GM12864 (cell line): ENCODE results near the gene JSRP1.
A peak's percentile ranks its signal among the peaks of the same experiment; 100 is the strongest.

Experiments used
- DNase-seq: peaks from one replicate; pipeline ENCODE4 v3.0.0-alpha.2; 2011; ENCODE audit warnings: low read depth
- H3K4me3 ChIP-seq: 2 replicates; pipeline ENCODE4 v1.5.1; 2011; ENCODE audit warnings: mild to moderate bottlenecking, low read depth, low read length, control low read depth
- TF ChIP-seq, protein P1 (sequence below): IDR thresholded peaks from 2 replicates; pipeline ENCODE4 v1.5.1; 2011; ENCODE audit warnings: low read depth, mild to moderate bottlenecking, moderate library complexity, low read length, control low read depth, inconsistent platforms; ENCODE audit errors: missing control alignments

Gene JSRP1

DNA sequence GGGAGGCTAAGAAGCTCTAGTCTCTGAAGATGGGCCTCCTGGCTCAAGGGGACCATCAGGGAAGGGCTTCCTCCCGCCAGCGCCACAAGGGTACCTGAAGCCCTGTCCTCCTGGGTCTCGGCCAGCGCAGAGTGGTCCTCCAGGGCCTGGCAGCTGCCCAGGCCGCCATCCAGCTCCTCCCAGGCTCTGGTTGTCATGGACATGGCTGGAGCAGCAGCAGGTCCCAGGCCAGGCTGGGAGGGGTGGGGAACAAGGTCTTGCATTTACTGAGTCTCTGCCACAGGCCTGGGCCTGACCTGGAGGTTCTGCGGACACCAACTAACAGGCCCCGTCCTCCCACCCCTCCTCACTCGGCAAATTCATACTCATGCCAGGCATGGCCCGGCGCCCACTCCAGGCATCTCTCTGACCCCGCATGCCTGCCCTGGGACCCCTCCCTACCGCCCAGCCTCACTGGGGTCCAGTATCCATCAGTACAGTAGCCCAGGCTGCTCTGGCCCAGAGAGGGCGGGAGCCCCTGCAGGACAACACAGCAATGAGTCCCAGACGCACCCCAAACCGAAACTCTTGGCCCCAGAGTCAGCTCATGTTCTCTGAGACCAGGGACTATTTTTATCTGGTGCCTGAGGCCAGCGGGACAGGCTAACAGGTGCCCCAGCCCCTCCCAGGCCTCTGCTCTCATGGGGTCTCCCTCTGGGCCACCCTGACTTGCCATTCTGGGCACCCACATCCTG lies 938 bp downstream of the JSRP1 start:
- H3K4me3 ChIP-seq: peak overlapping the region; percentile 46
- TF ChIP-seq, protein P1, sequence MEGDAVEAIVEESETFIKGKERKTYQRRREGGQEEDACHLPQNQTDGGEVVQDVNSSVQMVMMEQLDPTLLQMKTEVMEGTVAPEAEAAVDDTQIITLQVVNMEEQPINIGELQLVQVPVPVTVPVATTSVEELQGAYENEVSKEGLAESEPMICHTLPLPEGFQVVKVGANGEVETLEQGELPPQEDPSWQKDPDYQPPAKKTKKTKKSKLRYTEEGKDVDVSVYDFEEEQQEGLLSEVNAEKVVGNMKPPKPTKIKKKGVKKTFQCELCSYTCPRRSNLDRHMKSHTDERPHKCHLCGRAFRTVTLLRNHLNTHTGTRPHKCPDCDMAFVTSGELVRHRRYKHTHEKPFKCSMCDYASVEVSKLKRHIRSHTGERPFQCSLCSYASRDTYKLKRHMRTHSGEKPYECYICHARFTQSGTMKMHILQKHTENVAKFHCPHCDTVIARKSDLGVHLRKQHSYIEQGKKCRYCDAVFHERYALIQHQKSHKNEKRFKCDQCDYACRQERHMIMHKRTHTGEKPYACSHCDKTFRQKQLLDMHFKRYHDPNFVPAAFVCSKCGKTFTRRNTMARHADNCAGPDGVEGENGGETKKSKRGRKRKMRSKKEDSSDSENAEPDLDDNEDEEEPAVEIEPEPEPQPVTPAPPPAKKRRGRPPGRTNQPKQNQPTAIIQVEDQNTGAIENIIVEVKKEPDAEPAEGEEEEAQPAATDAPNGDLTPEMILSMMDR: no peak
- no peak for DNase-seq

DNA sequence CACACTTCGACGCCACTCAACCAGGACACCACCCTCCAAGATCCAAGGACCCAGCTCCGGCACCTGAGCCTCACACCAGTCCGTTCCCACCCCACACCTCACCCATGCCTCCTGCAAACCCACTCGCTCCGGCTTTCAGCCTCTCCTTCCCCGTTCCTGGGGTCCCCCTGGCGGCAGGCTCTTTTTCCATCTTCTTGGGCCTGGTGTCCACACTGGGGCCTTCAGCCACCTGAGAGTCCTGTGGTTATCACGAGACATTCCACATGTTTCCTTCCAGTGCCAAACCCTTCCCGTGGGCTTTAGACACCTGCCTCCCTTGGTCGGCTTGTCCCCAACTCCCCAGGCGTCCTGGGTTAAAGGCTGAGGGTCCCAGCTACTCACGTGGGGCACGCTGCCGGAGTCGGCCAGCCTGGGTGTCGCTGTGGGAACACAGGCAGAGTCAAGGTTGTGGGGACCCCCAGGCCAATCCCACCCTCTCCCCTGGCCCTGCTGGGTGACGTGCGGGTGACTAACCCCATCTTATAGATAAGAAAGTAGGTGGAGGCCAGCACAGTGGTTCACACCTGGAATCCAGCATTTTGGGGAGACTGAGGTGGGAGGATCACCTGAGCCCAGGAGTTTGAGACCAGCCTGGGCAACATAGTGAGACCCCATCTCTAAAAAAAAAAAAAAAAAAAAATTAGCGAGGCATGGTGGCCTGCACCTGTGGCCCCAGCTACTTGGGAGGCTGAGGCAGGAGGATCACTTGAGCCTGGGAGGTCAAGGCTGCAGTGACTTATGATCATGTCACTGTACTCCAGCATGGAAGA lies 1.9 kb downstream of the JSRP1 start:
- no peak overlapping the region for H3K4me3 ChIP-seq
- TF ChIP-seq, protein P1: no peak

DNA sequence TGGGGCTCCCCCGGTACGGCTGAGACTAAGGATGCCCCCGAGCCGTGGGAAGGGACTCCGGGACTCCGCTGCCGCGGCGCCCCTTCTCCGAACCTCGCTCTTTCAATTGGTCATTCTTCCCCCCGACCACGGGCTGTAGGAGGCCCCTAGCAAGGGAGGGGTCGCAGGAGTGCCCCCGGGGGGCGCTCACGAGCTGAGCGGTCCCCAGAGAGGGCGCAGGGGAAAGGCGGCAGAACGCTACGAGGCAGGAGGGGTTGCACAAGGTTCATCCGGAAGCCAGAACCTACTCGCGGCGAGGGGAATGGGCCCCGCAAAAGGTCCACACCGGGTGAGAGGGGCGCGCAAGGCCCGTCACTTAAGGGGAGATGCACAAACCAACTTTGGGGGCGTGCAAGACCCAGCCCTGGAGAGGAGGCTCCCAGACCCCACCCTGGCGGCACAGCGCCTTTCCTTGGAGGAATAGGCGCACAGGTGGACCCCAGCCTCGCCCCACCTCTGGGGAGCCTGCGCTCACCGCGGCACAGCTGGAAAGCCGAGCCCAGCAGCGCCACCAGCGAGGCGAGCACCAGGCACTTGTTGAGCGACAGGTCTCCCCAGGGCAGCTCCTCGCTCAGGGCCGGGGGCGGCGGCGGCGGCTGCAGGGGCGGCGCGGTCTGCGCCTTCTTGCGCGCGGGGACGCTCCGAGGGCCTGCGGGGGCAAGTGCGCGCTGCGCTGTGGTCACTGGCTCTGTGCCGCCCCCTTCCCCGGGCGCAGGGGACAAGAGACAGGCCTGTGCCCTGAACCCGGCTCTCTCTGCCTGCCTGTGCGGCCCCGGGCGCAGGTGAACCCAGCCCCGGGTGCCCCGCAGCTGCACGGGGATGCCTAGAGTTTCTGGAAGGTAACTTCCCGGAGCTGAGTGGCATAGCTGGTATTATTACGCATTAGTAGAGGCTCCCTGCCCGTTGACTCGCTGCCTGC lies 2.8 kb downstream of the JSRP1 start:
- no peak overlapping the region; the same call in 1 of the 2 replicates for H3K4me3 ChIP-seq

More for the DNA sequence above, 1.9 kb downstream of the JSRP1 start:
- no peak for DNase-seq

DNA sequence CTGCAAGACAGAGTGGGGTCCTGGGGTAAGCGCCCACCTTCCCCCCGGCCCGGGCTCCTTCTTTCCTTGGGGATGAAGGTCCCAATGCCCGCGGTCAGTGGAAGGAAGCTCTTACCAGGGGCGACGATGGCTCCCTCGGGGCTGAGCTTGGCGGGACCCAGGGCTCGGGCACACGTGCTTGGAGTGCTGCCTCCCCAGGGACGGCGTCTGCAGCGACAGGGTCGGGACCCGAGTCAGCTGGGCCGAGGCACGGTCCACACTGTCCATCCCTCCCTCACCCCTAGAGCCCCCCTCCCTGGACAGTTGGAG lies 3.5 kb downstream of the JSRP1 start:
- no peak overlapping the region for H3K4me3 ChIP-seq
- DNase-seq: no peak
- TF ChIP-seq, protein P1: no peak

More for the DNA sequence above, 2.8 kb downstream of the JSRP1 start:
- no peak for DNase-seq
- TF ChIP-seq, protein P1: peak; percentile 42

DNA sequence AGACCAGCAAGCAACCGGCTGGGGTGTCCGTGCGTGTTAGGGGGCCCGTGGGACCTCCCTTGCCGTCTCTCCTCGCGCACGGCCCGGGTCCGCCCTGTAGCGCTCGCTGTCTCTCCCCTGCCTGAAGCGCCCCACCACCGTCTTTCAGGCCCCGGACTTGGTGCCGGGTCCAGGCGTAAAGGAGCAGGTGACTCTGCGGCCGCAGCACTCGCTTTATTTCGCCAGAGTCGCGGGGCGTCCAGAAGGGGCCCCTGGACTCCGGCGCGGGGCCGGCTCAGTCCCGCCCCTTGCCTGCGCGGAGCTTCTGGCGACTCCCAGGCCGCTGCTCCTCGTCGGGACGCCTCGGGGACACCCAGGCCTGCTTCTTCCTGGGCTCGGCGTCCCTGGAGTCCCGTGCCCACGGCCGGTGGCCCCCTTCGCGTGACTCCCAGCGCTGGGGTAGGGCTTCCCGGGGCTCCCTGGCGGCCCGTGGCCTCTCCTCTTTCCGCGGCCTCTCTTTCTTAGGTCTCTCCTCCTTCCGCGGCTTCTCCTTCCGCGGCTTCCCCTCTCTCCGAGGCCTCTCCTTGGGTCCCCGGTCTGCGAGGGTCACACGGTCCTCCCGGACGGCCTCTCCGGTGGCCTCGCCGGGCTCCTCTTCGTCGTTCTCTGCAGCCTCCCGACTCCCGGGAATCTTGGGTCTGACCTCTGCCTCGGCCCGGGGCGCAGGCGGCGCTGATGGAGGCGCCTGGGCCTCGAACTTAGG lies 4.0 kb downstream of the JSRP1 start:
- TF ChIP-seq, protein P1: no peak
- DNase-seq: no peak
- no peak overlapping the region for H3K4me3 ChIP-seq
